ENCODE measurements around the gene RGS7.
"Not testable (repeated sequence)": the region's sequence is repeated elsewhere in the genome, so short reads cannot be mapped to it uniquely, and the experiment has no call there.

The RGS7 gene

DNA sequence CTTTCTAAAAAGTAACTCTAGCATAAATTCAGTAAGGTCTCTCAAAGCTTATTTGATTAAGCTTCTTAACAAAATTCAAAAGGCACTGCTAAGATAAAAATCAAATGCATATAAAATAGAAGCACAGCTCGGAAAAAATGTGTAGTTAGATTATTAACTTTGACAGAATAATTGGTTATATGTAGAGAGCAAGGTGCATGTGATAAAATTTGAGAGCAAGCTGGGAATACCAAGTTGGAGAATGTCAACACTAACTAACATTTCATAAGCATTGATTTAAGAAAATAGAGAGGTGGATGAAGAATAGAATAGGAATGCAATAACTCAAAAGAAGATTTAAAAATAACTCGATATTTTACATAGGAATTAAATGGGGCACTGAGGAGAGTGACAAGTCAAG, 540.5 kb downstream of the RGS7 start:
- no peak for DNase-seq

DNA sequence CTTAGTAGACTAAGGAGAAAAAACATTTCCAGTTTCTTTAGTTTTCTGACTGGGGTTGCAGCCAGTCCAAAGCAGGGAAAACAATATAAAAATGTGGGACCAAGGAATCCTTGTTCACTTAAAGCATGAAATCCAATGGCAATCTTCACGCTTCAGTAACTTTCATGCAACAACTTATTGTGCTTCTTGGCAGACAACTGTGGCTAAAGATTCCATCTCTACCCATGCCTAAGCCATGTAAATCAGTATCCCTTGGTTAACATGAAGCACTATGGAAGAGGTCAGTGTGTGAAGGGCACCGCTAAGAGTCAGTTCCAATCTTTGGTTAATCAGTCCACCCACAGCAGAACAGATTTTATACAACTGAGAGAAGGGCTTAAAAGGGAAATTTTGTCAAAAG, 543.3 kb downstream of the RGS7 start:
- DNase-seq, result no peak

DNA sequence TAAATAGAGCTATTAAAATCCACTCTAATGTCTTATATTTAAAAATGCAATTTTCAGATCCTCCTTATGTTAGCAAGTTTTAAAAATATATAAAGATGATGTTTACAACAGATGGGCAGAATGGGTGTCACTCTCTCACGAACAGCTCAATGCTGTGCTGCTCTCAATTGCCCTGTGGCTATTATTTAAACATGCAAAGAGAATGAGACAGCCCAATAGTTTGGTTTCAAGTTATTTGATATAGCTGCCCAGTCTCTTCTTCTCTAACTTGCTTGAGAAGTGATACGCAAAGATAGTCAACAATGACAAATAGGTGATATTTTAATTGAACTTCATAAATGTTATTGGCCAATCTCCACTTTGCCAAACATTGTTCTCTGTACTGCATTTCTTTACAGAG, 545.7 kb downstream of the RGS7 start:
- DNase-seq, result no peak

DNA sequence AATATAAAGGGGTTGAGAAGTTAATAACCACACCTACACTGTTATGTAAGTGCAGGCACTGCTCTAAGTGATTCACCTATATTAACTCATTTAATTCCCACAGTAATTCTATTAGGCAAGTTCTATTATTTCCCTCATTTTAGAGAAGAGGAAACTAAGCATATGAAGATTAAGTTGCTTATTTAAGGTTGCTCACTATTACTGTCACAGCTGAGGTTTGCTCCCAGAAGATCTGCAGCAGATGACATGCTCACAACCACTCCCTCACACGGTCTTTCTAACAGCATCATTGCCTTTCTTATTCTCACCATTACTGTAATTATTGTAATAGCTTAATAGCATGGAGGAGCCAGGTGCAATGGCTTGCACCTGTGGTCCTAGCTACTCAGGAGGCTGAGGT, 548.6 kb downstream of the RGS7 start:
- DNase-seq, result no peak

DNA sequence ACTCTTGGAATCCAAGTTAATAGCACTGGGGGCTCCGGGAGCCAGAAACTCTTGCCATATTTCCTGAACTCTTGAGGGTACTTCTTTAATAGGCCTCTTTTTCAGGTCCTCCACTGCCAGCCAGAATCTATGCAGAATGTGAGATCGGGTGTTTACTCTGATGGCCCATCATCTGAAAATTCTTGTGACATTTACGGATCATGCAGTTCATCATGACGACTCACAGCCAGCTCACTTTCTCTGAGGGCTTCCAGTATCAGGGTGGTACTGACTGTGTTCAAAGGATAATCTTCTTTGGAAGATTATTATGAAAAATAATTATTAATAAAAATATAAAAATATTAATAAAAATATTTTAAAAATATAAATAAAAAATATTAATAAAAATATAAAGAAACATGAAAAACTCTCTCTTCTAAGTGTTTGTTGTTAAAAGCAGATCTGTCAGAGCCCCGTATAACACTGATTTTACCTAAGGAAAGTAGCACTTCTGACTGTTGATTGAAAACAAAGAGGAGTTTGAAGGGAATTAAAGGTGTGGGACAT, 550.7 kb downstream of the RGS7 start:
- DNase-seq, result no peak

DNA sequence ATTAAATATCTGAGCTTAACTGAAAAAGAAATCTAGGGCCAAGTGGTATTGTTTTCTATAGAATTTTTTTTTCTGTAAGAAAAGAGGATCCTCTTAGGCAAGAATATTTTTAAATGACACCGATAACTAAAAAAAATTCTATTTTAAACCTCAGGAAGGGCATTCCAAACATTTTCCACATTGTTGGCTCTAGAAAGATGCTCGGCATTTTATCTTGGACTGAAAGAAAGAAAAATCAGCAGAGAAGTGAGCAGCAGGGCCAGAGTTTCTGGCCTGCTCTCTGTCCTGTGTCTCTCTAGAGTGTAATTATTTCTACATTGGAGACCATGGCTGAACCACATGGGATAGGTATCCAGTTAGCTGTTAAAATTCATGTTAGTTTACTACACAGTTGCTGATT, 552.5 kb downstream of the RGS7 start:
- no peak for DNase-seq

DNA sequence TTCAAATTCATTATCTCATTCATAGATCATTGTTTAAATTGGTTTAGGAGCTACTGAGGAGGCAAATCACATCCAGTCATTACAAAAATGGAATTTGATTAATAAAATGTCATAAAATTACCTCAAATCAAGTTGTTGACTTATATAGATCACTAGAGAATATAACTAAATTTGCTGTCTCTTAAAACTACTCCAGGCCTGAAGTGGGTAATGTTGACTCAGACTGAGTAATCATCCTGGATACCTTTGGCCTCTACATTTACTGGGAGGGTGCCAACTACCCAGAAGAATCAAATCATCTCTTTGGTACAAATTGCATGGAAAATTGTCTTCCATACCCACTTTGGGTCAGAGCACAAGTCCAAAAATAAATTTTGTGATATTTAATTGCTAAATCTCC, 553.9 kb downstream of the RGS7 start:
- DNase-seq, result no peak

DNA sequence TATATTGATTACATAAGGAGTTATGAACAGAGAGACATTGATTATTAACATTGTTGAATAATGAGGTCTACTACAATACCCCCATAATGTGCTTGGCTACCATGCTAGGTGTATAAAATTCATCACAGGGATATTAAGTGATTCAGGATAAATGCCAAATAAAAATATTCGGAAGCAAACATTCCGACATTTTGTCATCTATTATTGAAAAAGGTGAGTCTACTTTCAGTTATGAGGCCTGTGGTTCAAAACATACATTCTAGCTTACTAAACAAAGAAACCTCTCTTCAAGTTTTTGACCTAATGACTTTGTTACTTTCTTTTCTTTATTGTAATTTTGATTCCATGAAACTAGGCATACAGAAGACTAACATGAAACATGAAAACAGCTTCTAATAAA, 554.7 kb downstream of the RGS7 start:
- DNase-seq, result no peak

DNA sequence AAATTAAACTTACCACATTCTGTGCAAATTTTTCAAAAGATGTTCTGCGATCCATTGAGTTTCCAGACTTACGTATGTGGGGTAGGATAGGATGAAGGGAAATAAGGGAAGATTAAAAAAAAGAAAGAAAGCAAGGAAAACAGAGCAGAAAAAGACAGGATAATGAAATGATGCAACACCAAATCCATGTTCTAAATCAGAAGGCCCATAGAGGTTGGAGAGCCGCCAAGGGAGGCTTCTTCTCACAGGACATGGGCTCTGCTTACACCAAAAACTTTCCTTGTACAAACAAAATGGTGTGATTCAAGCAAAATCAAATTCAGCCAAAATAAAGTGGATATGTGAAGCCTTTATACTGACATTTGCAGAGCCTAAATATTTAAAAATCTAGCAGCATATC, 555.6 kb downstream of the RGS7 start:
- DNase-seq, result no peak

DNA sequence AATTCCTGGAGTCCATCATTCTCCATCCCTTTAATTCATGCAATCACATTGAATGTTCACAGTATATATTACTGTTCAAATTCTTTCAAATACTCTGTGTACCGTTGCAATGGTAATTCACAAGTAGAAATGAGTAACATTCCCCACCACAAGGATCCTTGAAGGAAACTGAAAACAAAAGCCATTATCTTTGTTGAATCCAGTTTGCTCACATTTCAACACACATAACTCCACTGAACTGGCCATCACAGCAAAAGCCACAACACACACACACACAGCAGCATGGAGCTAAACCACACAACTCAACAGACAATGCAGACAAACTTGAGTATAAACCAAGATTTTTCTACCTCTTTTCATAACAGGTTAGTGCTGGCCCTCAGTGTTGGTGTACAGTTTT, 556.7 kb downstream of the RGS7 start:
- no peak for DNase-seq

DNA sequence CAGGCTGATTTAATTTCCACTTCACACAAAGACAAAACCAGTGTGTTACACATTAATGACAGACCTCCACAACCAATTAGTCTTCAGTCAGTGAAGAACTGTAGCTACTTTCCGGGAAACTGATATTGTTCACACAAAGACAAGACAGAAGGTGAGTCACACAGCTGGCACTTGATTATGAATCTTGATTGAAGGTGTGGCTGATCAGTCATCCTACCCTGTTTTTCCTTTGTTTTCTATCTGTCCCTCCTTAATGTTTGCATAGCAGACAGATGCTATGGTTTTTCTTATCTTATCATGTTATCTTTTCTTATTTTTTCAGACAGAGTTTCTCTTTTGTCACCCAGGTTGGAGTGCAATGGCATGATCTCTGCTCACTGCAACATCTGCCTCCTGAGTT, 560.0 kb downstream of the RGS7 start:
- DNase-seq, result no peak

DNA sequence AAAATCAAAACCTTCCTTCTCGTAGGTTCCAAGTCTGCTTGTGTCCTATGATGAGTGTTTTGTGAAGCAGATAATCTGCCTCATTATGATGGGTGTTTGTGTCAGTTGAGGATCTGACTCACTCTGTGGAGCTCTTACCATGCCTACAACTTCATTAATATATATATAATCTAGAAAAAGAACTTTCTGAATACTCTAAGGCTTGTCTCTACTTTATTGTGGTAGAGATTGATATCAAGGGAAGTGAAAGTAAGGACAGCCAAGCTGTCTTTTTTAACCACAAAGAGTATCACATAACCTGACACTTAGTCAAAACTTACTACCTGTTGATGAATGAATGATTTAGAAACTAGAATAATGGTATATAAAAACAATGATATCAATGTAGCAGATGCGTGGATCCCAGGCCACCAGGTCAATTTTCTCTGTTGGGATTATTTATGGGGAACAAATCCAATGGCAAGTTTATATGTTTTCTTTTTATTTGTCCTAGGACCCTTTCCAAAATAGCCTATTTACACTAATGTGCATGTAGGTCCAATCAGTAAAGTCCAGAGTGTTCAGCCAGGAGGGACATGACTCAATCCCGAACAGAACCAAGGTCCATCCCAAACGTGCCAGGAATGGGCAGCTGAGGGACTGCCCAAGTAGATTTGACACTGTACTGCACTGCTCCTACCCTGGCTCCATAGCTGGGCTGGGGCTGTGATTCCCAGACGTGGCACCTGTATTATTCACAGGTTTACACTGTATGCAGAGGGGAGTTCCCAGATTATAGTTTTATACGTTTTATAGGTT, 562.8 kb downstream of the RGS7 start:
- no peak for DNase-seq

DNA sequence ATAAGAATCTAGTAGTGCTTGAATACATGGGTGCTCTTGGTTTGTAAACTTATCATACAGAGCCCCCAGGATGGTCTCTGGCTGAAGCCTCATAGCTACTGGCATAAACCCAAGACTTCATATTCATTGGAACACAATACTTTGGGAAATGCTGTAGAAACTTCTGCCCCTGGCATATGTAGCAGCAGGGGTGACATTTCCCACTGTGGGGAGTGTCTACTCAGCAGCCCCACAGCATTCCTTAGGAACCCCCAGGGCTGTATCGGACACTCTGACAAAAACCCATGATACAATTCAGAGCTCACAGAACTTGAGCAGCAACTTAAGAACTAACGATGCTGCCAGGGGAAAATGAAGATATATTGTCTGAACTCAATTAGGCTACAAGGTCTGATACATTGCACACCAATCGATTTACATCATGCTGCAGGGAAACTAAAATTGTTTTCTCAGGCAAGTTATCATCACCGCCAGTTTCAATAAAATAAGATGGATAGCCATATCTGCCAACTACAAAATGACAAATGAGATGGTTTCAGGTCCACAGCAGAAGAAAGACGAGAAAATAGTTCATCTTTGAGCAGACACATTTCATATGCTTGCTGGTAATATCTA, 564.0 kb downstream of the RGS7 start:
- no peak for DNase-seq

DNA sequence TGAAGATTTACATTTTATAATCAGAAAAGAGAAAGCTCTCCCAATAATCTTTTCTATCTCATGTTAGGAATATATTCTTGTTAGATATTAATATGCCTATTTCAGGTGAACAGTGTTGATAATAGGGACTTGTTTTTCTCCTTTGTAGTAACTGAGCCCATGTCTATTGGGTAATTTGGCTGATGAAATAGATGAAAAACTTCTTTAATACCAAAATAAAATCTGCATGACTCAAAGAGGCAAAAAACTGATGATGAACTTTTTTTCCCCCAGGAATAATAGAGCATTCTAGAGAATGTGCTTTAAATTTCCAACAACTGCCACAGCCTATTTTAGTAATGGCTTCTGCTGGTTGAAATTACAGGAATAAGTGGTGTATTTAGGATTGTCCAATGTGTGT, 566.1 kb downstream of the RGS7 start:
- DNase-seq, result no peak

DNA sequence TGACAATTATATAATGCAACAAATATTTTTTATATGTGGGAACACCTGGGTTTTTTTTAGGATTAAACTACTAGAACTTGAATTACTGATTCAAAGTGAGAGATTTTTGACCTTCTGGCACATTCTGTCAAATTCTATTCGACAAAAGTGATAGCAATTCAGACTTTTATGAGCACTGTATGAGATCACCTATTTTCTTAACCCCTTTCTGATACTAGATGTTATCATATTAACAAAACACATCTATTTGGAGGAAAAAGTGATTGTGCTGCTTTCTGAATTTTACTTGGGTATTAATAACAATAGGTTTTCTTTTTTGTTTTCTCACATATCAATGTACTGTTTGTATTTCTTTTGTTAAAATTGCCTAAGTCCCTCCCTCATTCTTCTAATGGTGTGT, 570.1 kb downstream of the RGS7 start:
- DNase-seq, result no peak

DNA sequence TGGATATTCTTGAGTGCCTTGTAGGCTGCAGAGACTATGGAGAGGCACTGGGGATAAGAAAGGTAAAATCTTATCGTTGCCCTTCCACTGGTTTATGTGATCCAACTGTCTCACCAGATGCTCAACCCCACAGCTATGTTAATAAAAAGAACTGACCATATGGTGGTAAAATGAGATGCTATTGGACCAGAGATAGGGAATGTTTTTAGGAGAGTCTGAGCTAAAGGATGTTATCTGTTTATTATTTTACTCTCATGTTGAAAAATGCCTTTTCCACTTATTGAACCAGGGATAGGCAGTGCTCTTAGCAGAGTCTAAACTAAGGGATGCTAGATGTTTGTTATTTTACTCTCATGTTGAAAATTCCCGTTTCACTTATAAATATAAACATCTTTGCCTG, 572.2 kb downstream of the RGS7 start:
- DNase-seq, result no peak

DNA sequence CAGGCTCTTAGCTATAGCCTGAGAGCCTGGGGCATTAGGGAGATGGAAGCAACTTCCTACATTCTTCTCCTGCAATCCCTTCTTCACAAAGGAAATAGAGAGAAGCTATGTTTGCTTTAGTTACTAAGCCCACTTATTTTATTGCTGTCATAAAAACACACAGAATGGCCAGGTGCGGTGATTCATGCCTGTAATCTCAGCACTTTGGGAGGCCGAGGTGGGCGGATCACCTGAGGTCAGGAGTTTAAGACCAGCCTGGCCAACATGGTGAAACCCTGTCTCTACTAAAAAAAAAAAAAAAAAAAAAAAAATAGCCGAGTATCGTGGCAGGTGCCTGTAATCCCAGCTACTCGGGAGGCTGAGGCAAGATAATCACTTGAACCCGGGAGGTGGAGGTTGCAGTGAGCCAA, 573.3 kb downstream of the RGS7 start:
- not testable (repeated sequence) for DNase-seq

DNA sequence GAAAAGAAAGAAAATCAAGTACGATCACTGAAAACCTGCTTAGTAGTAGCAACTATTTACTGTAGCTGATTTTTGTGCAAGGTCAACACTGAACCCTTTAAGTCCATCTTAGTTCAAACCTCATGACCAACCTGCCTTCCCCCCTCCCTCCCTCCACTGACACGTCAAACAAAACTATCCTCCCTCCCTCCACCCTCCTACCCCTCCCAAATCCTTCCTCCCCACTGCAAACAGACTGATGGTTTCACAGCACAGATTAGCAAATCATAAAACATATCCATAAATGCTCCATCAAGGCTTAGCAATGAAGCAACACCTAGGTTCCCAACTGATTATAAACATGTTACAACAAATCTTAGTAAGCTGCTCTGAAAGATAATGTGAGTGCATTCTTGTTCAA, 580.8 kb downstream of the RGS7 start:
- DNase-seq, result no peak

DNA sequence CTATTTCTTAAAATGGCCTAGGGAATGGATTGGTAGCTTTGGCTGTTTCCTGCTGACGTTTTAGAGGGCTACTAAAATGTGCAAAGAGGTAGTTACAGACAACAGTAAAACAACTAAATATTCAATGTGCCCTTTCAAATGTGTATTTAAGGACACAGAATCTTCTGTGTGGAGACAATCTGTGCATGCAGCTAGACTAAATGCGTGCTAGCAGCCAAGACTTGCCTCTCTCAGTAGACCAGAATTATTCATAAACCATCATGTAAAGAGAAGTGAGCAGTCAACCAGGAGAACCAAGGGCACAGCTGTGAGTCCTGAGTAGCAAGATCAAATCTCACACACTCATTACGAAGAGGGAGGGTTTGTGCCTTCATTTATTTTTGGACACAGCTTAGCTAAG, 584.9 kb downstream of the RGS7 start:
- DNase-seq, result no peak

DNA sequence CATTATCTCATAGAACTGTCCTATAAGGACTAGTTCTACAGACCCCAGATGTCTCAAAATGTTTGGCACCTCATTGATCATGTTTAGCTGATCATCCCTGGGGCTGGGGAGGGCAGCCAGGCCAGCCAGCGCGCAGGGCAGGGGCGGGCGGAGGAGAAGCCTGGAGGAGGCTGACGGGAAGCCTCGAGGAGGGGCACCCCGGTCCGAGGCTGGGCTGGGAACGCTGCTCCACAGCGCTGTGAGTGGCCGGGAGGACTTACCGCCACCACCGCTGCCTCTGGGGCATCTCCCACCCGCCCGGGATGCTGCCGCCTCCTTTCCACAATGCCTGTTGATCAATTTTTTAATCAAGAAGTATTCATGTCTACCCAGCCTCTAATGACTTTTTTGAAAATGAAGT, 585.6 kb downstream of the RGS7 start:
- no peak for DNase-seq

DNA sequence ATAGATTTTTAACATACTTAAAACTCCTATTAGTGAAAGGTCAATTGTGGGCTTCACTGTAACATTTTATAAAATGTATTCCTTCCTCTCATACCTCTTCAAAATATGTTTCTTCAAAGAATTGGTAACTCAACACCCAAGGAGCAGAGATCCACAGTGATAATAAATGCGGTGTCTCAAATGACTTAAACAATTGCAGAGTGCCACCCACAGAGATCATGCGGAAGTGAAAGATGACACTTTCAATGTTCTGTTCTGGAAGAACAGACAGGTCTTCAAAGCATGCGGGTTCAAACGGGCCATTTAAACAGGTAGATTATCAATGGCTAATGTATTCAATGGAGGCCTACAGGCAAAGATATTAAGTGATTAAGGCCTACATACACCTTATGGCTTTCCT, 588.0 kb downstream of the RGS7 start:
- DNase-seq, result no peak

DNA sequence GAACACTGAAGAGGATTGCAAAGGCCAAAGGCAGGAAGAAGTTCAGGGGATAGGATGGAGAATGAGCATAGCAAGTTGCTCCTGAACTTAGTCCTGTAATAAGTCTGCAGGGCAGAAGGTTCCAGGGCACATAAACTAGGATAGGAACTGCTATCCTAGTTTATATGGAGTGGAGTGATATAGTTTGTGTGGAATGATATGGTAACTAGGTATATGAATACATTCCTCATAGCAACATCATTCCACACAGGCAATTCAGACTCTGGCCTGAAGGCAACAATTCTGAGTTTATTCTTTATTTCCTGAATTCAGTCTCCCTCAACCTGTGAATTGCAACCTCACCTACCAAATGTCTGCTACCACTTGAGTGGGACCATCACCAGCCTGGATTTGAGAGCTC, 590.2 kb downstream of the RGS7 start:
- no peak for DNase-seq

DNA sequence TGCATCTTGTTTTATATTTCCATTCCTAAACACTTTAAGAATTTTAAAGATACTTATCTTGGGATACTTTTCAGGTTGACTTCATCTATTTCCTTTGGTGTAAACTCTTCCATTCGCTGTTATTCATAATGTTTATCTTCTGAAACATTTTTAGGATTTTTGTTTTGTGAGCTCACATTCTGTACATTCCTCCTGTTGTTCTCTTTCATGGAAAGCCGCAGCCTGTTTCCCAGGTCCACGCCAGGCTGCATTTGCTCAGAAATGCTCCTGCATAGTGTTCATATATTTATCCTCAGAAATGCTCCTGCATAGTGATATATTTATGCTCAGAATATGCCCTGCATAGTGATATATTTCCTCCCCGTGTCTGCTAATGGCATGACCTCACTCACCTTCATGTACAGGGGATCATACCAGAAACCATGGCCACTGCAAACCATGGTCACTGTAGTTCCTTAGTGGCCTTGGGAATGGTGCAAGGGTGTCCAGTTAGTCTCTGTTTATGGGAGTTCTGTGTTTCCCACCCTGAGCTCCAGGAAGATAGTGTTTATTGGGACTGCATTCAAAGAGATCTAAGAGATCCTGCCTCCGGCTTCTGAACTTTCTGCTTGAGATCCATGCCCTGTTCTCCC, 591.2 kb downstream of the RGS7 start:
- DNase-seq, result no peak

DNA sequence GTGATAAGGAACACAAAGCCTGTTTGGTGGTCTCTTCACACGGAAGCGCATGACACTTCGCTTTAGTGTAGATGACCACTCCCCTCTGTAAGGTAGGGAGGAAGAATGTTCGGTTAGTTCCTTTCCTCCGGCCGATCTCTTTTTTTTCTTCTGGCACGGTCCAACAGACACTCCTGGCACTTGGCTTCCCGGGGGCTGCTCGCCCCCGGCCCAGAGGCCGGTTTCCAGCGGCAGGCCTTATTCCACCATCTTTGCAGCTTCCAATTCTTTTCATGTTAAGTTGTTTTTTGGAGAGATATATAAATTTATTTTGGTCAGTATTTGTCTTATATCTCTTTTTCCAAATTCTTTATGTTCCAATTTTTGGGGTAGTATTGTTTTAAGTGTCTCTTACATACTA, 593.2 kb downstream of the RGS7 start:
- DNase-seq, result no peak
